ENCODE measurements around the gene MAGEC3.

DNA sequence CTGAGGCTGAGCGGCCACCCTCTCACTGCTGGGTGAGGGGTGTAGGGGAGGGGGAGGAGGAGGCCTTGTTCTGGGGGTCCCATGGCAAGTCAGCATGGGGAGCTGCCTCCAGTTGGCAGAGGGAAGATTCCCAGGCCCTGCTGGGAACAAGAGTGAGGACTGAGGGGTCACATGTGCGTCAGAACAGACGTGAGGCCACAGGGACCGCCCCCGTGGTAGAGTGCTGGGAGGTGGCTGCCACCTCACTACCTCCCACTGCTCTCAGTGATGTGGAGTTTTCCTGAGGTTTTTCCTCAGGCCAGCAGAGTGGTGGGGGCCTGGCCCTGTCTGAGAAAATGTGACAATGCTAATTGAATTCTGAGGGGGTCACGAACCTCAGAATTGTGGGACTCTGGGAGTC is 66.1 kb downstream of the MAGEC3 start:
- no peak for TF ChIP-seq POLR2A (IDR thresholded peaks at IDR 0.05)
- TF ChIP-seq, protein P1, sequence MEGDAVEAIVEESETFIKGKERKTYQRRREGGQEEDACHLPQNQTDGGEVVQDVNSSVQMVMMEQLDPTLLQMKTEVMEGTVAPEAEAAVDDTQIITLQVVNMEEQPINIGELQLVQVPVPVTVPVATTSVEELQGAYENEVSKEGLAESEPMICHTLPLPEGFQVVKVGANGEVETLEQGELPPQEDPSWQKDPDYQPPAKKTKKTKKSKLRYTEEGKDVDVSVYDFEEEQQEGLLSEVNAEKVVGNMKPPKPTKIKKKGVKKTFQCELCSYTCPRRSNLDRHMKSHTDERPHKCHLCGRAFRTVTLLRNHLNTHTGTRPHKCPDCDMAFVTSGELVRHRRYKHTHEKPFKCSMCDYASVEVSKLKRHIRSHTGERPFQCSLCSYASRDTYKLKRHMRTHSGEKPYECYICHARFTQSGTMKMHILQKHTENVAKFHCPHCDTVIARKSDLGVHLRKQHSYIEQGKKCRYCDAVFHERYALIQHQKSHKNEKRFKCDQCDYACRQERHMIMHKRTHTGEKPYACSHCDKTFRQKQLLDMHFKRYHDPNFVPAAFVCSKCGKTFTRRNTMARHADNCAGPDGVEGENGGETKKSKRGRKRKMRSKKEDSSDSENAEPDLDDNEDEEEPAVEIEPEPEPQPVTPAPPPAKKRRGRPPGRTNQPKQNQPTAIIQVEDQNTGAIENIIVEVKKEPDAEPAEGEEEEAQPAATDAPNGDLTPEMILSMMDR (IDR thresholded peaks at IDR 0.05) = no peak
- TF ChIP-seq POLR2AphosphoS5 (IDR thresholded peaks at IDR 0.05) = no peak

All from breast epithelium (tissue), 3 donors.